Type B pancreatic cell (in vitro differentiated cells): ENCODE results near the gene PGK1. TPM values are rescaled to one million over a fixed set of nuclear protein-coding genes. Genes with fewer than 3 reads are reported as not detected.
A peak's percentile ranks its signal among the peaks of the same experiment; 100 is the strongest.

Experiments
- DNase-seq: peaks from one replicate; pipeline ENCODE4 v3.0.0; 2021; ENCODE audit warnings: mixed read lengths; ENCODE audit not compliant: unreplicated experiment; ENCODE audit errors: extremely low spot score
- H3K27ac Mint-ChIP-seq: 2 replicates; pipeline ENCODE4 v1.8.0; 2021; ENCODE audit warnings: mild to moderate bottlenecking, mixed read lengths
- H3K27me3 Mint-ChIP-seq: 2 replicates; pipeline ENCODE4 v1.8.0; 2021; ENCODE audit warnings: mixed read lengths
- H3K36me3 Mint-ChIP-seq: 2 replicates; pipeline ENCODE4 v1.8.0; 2021; ENCODE audit warnings: mixed read lengths
- H3K4me1 Mint-ChIP-seq: one replicate; pipeline ENCODE4 v1.8.0; 2021; ENCODE audit warnings: mixed read lengths; ENCODE audit not compliant: unreplicated experiment
- H3K4me3 Mint-ChIP-seq: 2 replicates; pipeline ENCODE4 v1.8.0; 2021; ENCODE audit warnings: mild to moderate bottlenecking, mixed read lengths
- H3K9me3 Mint-ChIP-seq: 2 replicates; pipeline ENCODE4 v1.8.0; 2021; ENCODE audit warnings: mixed read lengths
- total RNA-seq: library from RNA; stranded (reverse); gene quantifications from 2 replicates; pipeline ENCODE4 v1.2.1, GENCODE V29; 2021; ENCODE audit warnings: low replicate concordance
- TF ChIP-seq, protein P1 (sequence below): fragments of 200-600 bp; sonication (generic); conservative IDR thresholded peaks from 2 replicates; pipeline ENCODE4 v1.5.0; 2021; ENCODE audit warnings: antibody characterized with exemption, mild to moderate bottlenecking

The PGK1 gene
- total RNA-seq, 1 donor from 2014 or later = 203 TPM

DNA sequence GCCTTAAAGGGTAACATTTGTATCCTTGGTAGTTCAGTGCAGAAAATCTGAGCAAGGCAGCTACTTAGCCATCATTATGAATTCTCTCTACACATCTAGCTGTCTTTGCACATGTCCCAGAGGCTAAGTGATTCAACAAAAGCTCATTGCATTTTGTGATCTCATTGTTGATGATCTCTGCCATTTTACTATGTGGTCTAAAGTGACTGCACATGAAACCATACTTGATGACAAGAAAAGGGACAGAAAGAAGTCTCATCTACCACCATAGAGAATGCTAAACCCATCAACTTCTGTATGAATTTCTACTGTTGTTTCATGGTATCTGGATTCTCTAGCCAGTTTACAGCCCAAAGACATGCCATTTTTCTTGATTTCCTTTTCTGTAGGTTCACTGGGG, 5.9 kb upstream of the PGK1 start:
- H3K27me3 Mint-ChIP-seq = no peaks in the 10 kb centered on the region
- no peaks in the 10 kb centered on the region for H3K36me3 Mint-ChIP-seq
- no peak overlapping the region for H3K4me3 Mint-ChIP-seq
- DNase-seq = no peak
- TF ChIP-seq, protein P1, sequence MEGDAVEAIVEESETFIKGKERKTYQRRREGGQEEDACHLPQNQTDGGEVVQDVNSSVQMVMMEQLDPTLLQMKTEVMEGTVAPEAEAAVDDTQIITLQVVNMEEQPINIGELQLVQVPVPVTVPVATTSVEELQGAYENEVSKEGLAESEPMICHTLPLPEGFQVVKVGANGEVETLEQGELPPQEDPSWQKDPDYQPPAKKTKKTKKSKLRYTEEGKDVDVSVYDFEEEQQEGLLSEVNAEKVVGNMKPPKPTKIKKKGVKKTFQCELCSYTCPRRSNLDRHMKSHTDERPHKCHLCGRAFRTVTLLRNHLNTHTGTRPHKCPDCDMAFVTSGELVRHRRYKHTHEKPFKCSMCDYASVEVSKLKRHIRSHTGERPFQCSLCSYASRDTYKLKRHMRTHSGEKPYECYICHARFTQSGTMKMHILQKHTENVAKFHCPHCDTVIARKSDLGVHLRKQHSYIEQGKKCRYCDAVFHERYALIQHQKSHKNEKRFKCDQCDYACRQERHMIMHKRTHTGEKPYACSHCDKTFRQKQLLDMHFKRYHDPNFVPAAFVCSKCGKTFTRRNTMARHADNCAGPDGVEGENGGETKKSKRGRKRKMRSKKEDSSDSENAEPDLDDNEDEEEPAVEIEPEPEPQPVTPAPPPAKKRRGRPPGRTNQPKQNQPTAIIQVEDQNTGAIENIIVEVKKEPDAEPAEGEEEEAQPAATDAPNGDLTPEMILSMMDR = no peak
- no peaks in the 10 kb centered on the region for H3K4me1 Mint-ChIP-seq
- no peak overlapping the region for H3K27ac Mint-ChIP-seq
- H3K9me3 Mint-ChIP-seq = peaks cover 8% of the 10 kb centered on the region

DNA sequence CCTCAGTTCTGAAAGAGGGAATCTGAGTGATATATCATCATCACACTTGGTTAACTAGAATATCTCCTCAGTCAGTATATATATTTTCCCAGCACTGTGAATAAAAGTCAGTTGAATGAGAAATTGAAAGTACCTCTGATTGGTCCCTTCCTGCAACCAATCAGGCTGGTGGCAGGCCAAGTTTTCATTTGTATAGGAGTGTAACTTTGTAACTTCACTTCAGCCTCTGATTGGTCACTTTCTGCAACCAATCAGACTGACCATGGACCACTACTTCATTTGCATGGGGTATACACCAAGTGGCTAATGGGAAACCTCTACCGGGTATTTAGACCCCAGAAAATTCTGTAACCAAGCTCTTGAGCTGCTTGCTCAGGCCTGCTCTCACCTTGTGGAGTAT, 2.0 kb upstream of the PGK1 start:
- no peaks in the 10 kb centered on the region for H3K27me3 Mint-ChIP-seq

DNA sequence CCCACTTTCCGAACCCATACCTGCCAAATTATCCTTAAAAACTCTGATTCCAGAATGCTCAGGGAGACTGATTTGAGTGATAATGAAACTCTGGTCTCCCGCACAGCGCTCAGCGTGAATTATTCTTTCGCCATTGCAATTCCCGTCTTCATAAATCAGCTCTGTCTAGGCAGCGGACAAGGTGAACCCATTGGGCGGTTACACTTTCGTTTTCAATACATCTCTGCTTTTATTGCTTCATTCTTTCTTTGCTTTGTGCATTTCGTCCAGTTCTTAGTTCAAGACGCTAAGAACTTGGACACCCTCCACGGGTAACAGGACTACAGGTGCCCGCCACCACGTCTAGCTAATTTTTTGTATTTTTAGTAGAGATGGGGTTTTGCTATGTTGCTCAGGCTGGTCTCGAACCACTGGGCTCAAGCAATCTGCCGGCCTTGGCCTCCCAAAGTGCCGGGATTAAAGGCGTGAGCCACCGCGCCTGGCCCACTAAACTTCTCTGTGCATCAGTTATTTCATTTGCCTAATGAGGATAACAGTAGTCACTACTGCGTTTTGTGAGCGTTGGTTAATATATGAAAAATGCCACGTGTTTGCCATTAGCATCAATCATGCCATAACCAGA, 936 bp upstream of the PGK1 start:
- Mint-ChIP-seq H3K9me3 (peaks cover 8% of the 10 kb centered on the region), H3K4me1 (peaks cover 17% of the 10 kb centered on the region), H3K36me3 (peaks cover 4% of the 10 kb centered on the region), H3K4me3 (peak overlapping the region; percentile 88), H3K27ac (peak overlapping the region; percentile 88), H3K27me3 (no peaks in the 10 kb centered on the region)
- TF ChIP-seq, protein P1 = no peak
- no peak for DNase-seq

More for the DNA sequence above, 2.0 kb upstream of the PGK1 start:
- H3K4me1 Mint-ChIP-seq = peaks cover 12% of the 10 kb centered on the region
- H3K36me3 Mint-ChIP-seq = peaks cover under 1% of the 10 kb centered on the region
- peaks cover 8% of the 10 kb centered on the region for H3K9me3 Mint-ChIP-seq
- H3K4me3 Mint-ChIP-seq = no peak overlapping the region
- TF ChIP-seq, protein P1 = no peak
- DNase-seq = no peak
- H3K27ac Mint-ChIP-seq = no peak overlapping the region

GRCh38 chrX:78104447-78105176, 564 bp downstream of the PGK1 start:
- TF ChIP-seq, protein P1 = no peak
- Mint-ChIP-seq H3K4me1 (peaks cover 26% of the 10 kb centered on the region), H3K4me3 (peak overlapping the region; percentile 88), H3K27me3 (no peaks in the 10 kb centered on the region), H3K36me3 (peaks cover 4% of the 10 kb centered on the region), H3K9me3 (peaks cover 8% of the 10 kb centered on the region), H3K27ac (peak overlapping the region; percentile 81)
- DNase-seq = no peak

DNA sequence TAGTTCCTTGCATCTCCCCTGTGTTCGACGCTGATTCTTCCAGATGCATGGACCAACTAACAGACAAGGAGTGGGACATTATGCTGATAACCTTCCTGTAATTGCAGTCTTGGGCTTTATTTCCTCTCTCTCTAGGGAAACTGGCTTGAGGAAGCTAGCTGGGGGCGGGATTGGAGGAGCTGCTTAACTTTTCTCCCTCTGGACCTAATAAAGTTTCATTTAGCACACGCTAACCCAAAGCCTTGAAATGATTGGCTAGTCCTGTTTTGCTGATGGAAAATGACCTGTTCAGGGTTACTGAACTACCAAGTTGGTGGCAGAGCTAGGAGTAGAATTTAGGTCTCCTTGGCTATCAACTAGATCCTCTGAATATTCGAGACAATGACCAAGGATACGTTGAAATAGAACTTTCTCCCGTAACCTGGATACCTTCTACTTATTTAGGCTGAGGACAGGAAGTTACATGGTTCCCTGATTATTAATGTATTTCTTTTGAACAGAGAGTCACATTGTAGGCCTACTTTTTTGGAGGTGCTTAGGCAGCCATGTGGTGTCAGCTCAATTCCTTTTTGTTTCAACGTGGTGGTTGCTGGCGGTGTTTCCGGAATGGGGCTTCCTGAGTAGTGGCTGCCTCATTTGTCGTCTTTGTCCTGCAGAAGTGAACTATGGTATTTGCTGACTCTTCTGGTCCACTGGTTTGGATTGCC, 2.0 kb downstream of the PGK1 start:
- Mint-ChIP-seq H3K27ac (peak overlapping the region; percentile 81), H3K27me3 (no peaks in the 10 kb centered on the region), H3K9me3 (peaks cover 8% of the 10 kb centered on the region), H3K4me3 (peak overlapping the region; percentile 88), H3K4me1 (peaks cover 26% of the 10 kb centered on the region), H3K36me3 (peaks cover 4% of the 10 kb centered on the region)
- DNase-seq = no peak
- TF ChIP-seq, protein P1 = no peak
